Activated T-cell treated with anti-CD3 and anti-CD28 coated beads for 4 hours (primary cell): ENCODE data around the gene EYA2.

Experiments used
- DNase-seq: peaks from one replicate; pipeline ENCODE4 v3.0.0-alpha.2; 2020

EYA2 gene

GRCh38 chr20:47079047-47079446 lies 184.4 kb downstream of the EYA2 start:
- DNase-seq = no peak

GRCh38 chr20:47080365-47080764 lies 185.7 kb downstream of the EYA2 start:
- DNase-seq = no peak

- no peak for DNase-seq
Measured at GRCh38 chr20:47086316-47086715, 191.7 kb downstream of the EYA2 start.

- DNase-seq = no peak
Measured at GRCh38 chr20:47088335-47088734, 193.7 kb downstream of the EYA2 start.

- DNase-seq = no peak
Measured at GRCh38 chr20:47089151-47089550, 194.5 kb downstream of the EYA2 start.

- no peak for DNase-seq
Measured at GRCh38 chr20:47090835-47091234, 196.2 kb downstream of the EYA2 start.

GRCh38 chr20:47093320-47093966 lies 198.8 kb downstream of the EYA2 start:
- DNase-seq = no peak

- DNase-seq = no peak
Measured at GRCh38 chr20:47095690-47096089, 201.0 kb downstream of the EYA2 start.

GRCh38 chr20:47097691-47098622 lies 203.3 kb downstream of the EYA2 start:
- no peak for DNase-seq

- DNase-seq = no peak
Measured at GRCh38 chr20:47099093-47099492, 204.4 kb downstream of the EYA2 start.

- DNase-seq = no peak
Measured at GRCh38 chr20:47099825-47100441, 205.3 kb downstream of the EYA2 start.

GRCh38 chr20:47102629-47103028 lies 208.0 kb downstream of the EYA2 start:
- no peak for DNase-seq

- DNase-seq = no peak
Measured at GRCh38 chr20:47106786-47107185, 212.1 kb downstream of the EYA2 start.

- DNase-seq = no peak
Measured at GRCh38 chr20:47108994-47109393, 214.4 kb downstream of the EYA2 start.

GRCh38 chr20:47110819-47111218 lies 216.2 kb downstream of the EYA2 start:
- no peak for DNase-seq

- no peak for DNase-seq
Measured at GRCh38 chr20:47111576-47111975, 216.9 kb downstream of the EYA2 start.

- no peak for DNase-seq
Measured at GRCh38 chr20:47113362-47114109, 218.9 kb downstream of the EYA2 start.

- no peak for DNase-seq
Measured at GRCh38 chr20:47115694-47116093, 221.1 kb downstream of the EYA2 start.

- no peak for DNase-seq
Measured at GRCh38 chr20:47117371-47117770, 222.7 kb downstream of the EYA2 start.

- DNase-seq = no peak
Measured at GRCh38 chr20:47117773-47118172, 223.1 kb downstream of the EYA2 start.

GRCh38 chr20:47118206-47118605 lies 223.6 kb downstream of the EYA2 start:
- no peak for DNase-seq

GRCh38 chr20:47118641-47119040 lies 224.0 kb downstream of the EYA2 start:
- no peak for DNase-seq

- DNase-seq = no peak
Measured at GRCh38 chr20:47120346-47120936, 225.8 kb downstream of the EYA2 start.
